DND-41 (cell line): ENCODE measurements around the gene SYCN.

Experiments used
- ATAC-seq: fragments of 200-7000 bp; cut with Tn5 transposase; 3 replicates; pipeline ENCODE4 v1.9.1; 2021; ENCODE audit warnings: low read depth; ENCODE audit not compliant: insufficient read depth
- DNase-seq: peaks from one replicate; pipeline ENCODE4 v3.0.0-alpha.2; 2020
- H2AFZ ChIP-seq: 2 replicates; pipeline ENCODE4 v1.6.0; 2012; ENCODE audit warnings: low read depth, low read length
- H3K27ac ChIP-seq: 2 replicates; pipeline ENCODE4 v1.5.1; 2012; ENCODE audit warnings: low read length, inconsistent platforms
- H3K27me3 ChIP-seq: fragments of 200-600 bp; sonication (generic); 2 replicates; pipeline ENCODE4 v1.6.0; 2012; ENCODE audit warnings: low read length, mild to moderate bottlenecking, inconsistent platforms; ENCODE audit not compliant: insufficient read depth, poor library complexity
- H3K36me3 ChIP-seq: 2 replicates; pipeline ENCODE4 v1.5.1; 2012; ENCODE audit warnings: low read length, inconsistent platforms; ENCODE audit not compliant: insufficient read depth
- H3K4me1 ChIP-seq: 2 replicates; pipeline ENCODE4 v1.5.1; 2012; ENCODE audit warnings: mild to moderate bottlenecking, low read length; ENCODE audit not compliant: insufficient read depth
- H3K4me2 ChIP-seq: 2 replicates; pipeline ENCODE4 v1.6.0; 2012; ENCODE audit warnings: mild to moderate bottlenecking, moderate library complexity, low read length, inconsistent platforms; ENCODE audit not compliant: insufficient read depth
- H3K4me3 ChIP-seq, 2 experiments: fragments of 200-600 bp in 1 of 2; shearing (Covaris generic) in 1 of 2; 2 replicates each; pipeline ENCODE4 v1.5.1; 2012 to 2016; ENCODE audit warnings: inconsistent platforms in 2 of 2, low read length in 2 of 2, mild to moderate bottlenecking in 2 of 2, low read depth in 1 of 2, moderate library complexity in 1 of 2
- H3K79me2 ChIP-seq: 2 replicates; pipeline ENCODE4 v1.6.0; 2012; ENCODE audit warnings: low read length, inconsistent platforms; ENCODE audit not compliant: insufficient read depth
- H3K9ac ChIP-seq: 2 replicates; pipeline ENCODE4 v1.6.0; 2012; ENCODE audit warnings: low read depth, mild to moderate bottlenecking, inconsistent platforms, low read length, moderate library complexity
- H3K9me3 ChIP-seq: 2 replicates; pipeline ENCODE4 v1.5.1; 2012; ENCODE audit warnings: low read length, moderate library complexity, mild to moderate bottlenecking, inconsistent platforms; ENCODE audit not compliant: insufficient read depth, severe bottlenecking
- H4K20me1 ChIP-seq: 2 replicates; pipeline ENCODE4 v1.6.0; 2012; ENCODE audit warnings: low read length; ENCODE audit not compliant: insufficient read depth
- CTCF ChIP-seq: IDR thresholded peaks from 2 replicates; pipeline ENCODE4 v1.5.1; 2012; ENCODE audit warnings: borderline replicate concordance, low read length, moderate library complexity, mild to moderate bottlenecking; ENCODE audit not compliant: poor library complexity, severe bottlenecking; ENCODE audit errors: extremely low read depth
- EZH2 ChIP-seq: IDR thresholded peaks from 3 replicates; pipeline ENCODE4 v1.6.1; 2012; ENCODE audit warnings: borderline replicate concordance, low read depth, mild to moderate bottlenecking, moderate library complexity, low read length, inconsistent platforms; ENCODE audit not compliant: severe bottlenecking

The SYCN gene

GRCh38 chr19:39203372-39204341 lies at the start of gene SYCN:
TSS of gene SYCN (minus strand) at chr19:39204263. CDS start at chr19:39204254, 9 bp downstream.
- DNase-seq (no peak), ATAC-seq (no peak)
- TF ChIP-seq EZH2 (no peak), CTCF (no peak)
- H2AFZ ChIP-seq: no peak within 1 kb of the TSS
- H3K4me3 ChIP-seq: no peak within 1 kb of the TSS
- H3K36me3 ChIP-seq: no peaks in the 10 kb centered on the region
- H3K9ac ChIP-seq: no peak within 1 kb of the TSS
- peaks cover 4% of the 10 kb centered on the region for H3K27me3 ChIP-seq
- H3K9me3 ChIP-seq: no peaks in the 10 kb centered on the region
- no peaks in the 10 kb centered on the region for H3K4me1 ChIP-seq
- H3K79me2 ChIP-seq: no peaks in the 10 kb centered on the region
- H4K20me1 ChIP-seq: no peaks in the 10 kb centered on the region
- no peak within 1 kb of the TSS for H3K4me2 ChIP-seq
- no peak within 1 kb of the TSS for H3K27ac ChIP-seq

- H3K4me2 ChIP-seq: no peak overlapping the region
- H3K9ac ChIP-seq: no peak overlapping the region
- no peak for DNase-seq
- H3K4me1 ChIP-seq: no peaks in the 10 kb centered on the region
- no peak overlapping the region for H3K27ac ChIP-seq
- no peaks in the 10 kb centered on the region for H3K9me3 ChIP-seq
- H3K27me3 ChIP-seq: peaks cover 18% of the 10 kb centered on the region
- no peak overlapping the region for H2AFZ ChIP-seq
- 0 out of 2 replicates have a peak, but pooled peaks cover 3% of the 10 kb centered on the region for H4K20me1 ChIP-seq
- no peaks in the 10 kb centered on the region for H3K79me2 ChIP-seq
- H3K36me3 ChIP-seq: no peaks in the 10 kb centered on the region
- TF ChIP-seq CTCF (no peak), EZH2 (no peak)
- no peak for ATAC-seq
- H3K4me3 ChIP-seq: no peak overlapping the region
Measured at GRCh38 chr19:39253374-39254149, 49.5 kb upstream of the SYCN start.

- peaks cover 18% of the 10 kb centered on the region for H3K27me3 ChIP-seq
- no peak overlapping the region for H3K4me3 ChIP-seq
- no peaks in the 10 kb centered on the region for H3K36me3 ChIP-seq
- no peak overlapping the region for H3K27ac ChIP-seq
- no peaks in the 10 kb centered on the region for H3K79me2 ChIP-seq
- H3K9me3 ChIP-seq: no peaks in the 10 kb centered on the region
- TF ChIP-seq EZH2 (no peak), CTCF (no peak)
- H4K20me1 ChIP-seq: 0 out of 2 replicates have a peak, but pooled peaks cover 3% of the 10 kb centered on the region
- H3K4me1 ChIP-seq: no peaks in the 10 kb centered on the region
- H2AFZ ChIP-seq: no peak overlapping the region
- DNase-seq (no peak), ATAC-seq (no peak)
- no peak overlapping the region for H3K9ac ChIP-seq
- H3K4me2 ChIP-seq: no peak overlapping the region
Measured at GRCh38 chr19:39252458-39252857, 48.4 kb upstream of the SYCN start.
